Germinal center (tissue), 1 donor: ENCODE results near the gene FSCN2.
A peak's percentile ranks its signal among the peaks of the same experiment; 100 is the strongest.

Source experiments
- DNase-seq: peaks from one replicate; pipeline ENCODE4 v3.0.0; 2012; ENCODE audit warnings: mixed read lengths, low spot score

FSCN2 gene

GRCh38 chr17:81527591-81528383 is at the start of gene FSCN2:
Gene FSCN2, plus strand, starts transcription at chr17:81528377. Its CDS starts 155 bp downstream, at chr17:81528532.
- DNase-seq = no peak

GRCh38 chr17:81479175-81480071 is 48.8 kb upstream of the FSCN2 start:
- no peak for DNase-seq

GRCh38 chr17:81480140-81481072 is 47.8 kb upstream of the FSCN2 start:
- DNase-seq = no peak

- DNase-seq = peak; percentile 85
Observed at GRCh38 chr17:81481073-81481799, 46.9 kb upstream of the FSCN2 start.

GRCh38 chr17:81481815-81482505 is 46.2 kb upstream of the FSCN2 start:
- DNase-seq = no peak

GRCh38 chr17:81482673-81483072 is 45.5 kb upstream of the FSCN2 start:
- DNase-seq = no peak

- DNase-seq = peak; percentile 61
Observed at GRCh38 chr17:81483085-81483861, 44.9 kb upstream of the FSCN2 start.

- no peak for DNase-seq
Observed at GRCh38 chr17:81483862-81484194, 44.3 kb upstream of the FSCN2 start.

GRCh38 chr17:81484195-81484979 is 43.8 kb upstream of the FSCN2 start:
- peak; percentile 85 for DNase-seq

GRCh38 chr17:81486199-81486810 is 41.9 kb upstream of the FSCN2 start:
- no peak for DNase-seq

- DNase-seq = no peak
Observed at GRCh38 chr17:81487089-81487486, 41.1 kb upstream of the FSCN2 start.

GRCh38 chr17:81487487-81488275 is 40.5 kb upstream of the FSCN2 start:
- DNase-seq = peak; percentile 94

GRCh38 chr17:81488276-81488860 is 39.8 kb upstream of the FSCN2 start:
- DNase-seq = no peak

GRCh38 chr17:81489012-81489997 is 38.9 kb upstream of the FSCN2 start:
- DNase-seq = no peak

- DNase-seq = no peak
Observed at GRCh38 chr17:81489998-81490992, 37.9 kb upstream of the FSCN2 start.
